DOHH2 (cell line): ENCODE data around the gene AGK.

ENCODE experiments used
- EZH2phosphoT487 ChIP-seq: fragments of 200-600 bp; sonication (generic); IDR thresholded peaks from 2 replicates; pipeline ENCODE4 v1.6.1; 2017; ENCODE audit warnings: borderline replicate concordance, mild to moderate bottlenecking, antibody characterized with exemption, low read length, moderate library complexity, mixed read lengths
- TF ChIP-seq, protein P1 (sequence below): fragments of 200-600 bp; sonication (generic); IDR thresholded peaks from one replicate; pipeline ENCODE4 v1.5.1; 2014; ENCODE audit warnings: antibody characterized with exemption, mild to moderate bottlenecking, low read depth, low read length; ENCODE audit not compliant: poor library complexity, severe bottlenecking

- TF ChIP-seq, protein P1, sequence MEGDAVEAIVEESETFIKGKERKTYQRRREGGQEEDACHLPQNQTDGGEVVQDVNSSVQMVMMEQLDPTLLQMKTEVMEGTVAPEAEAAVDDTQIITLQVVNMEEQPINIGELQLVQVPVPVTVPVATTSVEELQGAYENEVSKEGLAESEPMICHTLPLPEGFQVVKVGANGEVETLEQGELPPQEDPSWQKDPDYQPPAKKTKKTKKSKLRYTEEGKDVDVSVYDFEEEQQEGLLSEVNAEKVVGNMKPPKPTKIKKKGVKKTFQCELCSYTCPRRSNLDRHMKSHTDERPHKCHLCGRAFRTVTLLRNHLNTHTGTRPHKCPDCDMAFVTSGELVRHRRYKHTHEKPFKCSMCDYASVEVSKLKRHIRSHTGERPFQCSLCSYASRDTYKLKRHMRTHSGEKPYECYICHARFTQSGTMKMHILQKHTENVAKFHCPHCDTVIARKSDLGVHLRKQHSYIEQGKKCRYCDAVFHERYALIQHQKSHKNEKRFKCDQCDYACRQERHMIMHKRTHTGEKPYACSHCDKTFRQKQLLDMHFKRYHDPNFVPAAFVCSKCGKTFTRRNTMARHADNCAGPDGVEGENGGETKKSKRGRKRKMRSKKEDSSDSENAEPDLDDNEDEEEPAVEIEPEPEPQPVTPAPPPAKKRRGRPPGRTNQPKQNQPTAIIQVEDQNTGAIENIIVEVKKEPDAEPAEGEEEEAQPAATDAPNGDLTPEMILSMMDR, result no peak
- TF ChIP-seq EZH2phosphoT487, result no peak
These were observed 114.9 kb downstream of the AGK start for GRCh38 chr7:141666071-141666470.
